Liver (tissue), 9 donors: ENCODE results near the gene FADS1. TPM values are rescaled to one million over a fixed set of nuclear protein-coding genes. Genes with fewer than 3 reads are reported as not detected.

Source experiments
- DNase-seq: peaks from one replicate; pipeline ENCODE4 v3.0.0-alpha.2; 2017; ENCODE audit warnings: low spot score
- H3K27ac ChIP-seq, 2 donors: one replicate each; pipeline ENCODE4 v1.7.0; 2013; ENCODE audit warnings: inconsistent platforms in 2 of 2, low read length in 2 of 2, control low read depth in 1 of 2, low read depth in 1 of 2, mild to moderate bottlenecking in 1 of 2
- H3K27me3 ChIP-seq, 4 donors: one replicate each; pipeline versions ENCODE4 v1.6.1 to v1.7.0; 2013; ENCODE audit warnings: low read length in 3 of 4, inconsistent platforms in 1 of 4, mild to moderate bottlenecking in 1 of 4, moderate library complexity in 1 of 4; ENCODE audit not compliant: control insufficient read depth in 4 of 4, insufficient read depth in 4 of 4
- H3K36me3 ChIP-seq, 4 donors: one replicate each; pipeline versions ENCODE4 v1.6.1 to v1.7.0; 2013; ENCODE audit warnings: low read length in 3 of 4, mild to moderate bottlenecking in 3 of 4, low read depth in 1 of 4, moderate library complexity in 1 of 4; ENCODE audit not compliant: control insufficient read depth in 4 of 4, insufficient read depth in 3 of 4
- H3K4me1 ChIP-seq, 4 donors: one replicate each; pipeline versions ENCODE4 v1.6.1 to v1.7.0; 2013; ENCODE audit warnings: low read length in 3 of 4, mild to moderate bottlenecking in 3 of 4, moderate library complexity in 1 of 4; ENCODE audit not compliant: control insufficient read depth in 4 of 4, insufficient read depth in 4 of 4
- H3K4me3 ChIP-seq, 3 donors: one replicate each; pipeline versions ENCODE4 v1.6.1 to v1.7.0; 2013; ENCODE audit warnings: low read length in 3 of 3, control low read depth in 1 of 3, low read depth in 1 of 3, mild to moderate bottlenecking in 1 of 3
- H3K9ac ChIP-seq, 2 donors: one replicate each; pipeline ENCODE4 v1.7.0; 2013; ENCODE audit warnings: low read length in 2 of 2, mild to moderate bottlenecking in 2 of 2, moderate library complexity in 2 of 2, control low read depth in 1 of 2, low read depth in 1 of 2
- H3K9me3 ChIP-seq, 4 donors: one replicate each; pipeline versions ENCODE4 v1.6.1 to v1.7.0; 2013; ENCODE audit warnings: low read length in 3 of 4; ENCODE audit not compliant: control insufficient read depth in 4 of 4
- EGR1 ChIP-seq, 2 donors: IDR thresholded peaks; 2 replicates each; pipeline ENCODE4 v1.6.1; 2016 to 2018; ENCODE audit warnings: antibody characterized with exemption in 2 of 2, low read depth in 2 of 2
- FOXA1 ChIP-seq: IDR thresholded peaks from 2 replicates; pipeline ENCODE4 v1.6.1; 2016; ENCODE audit warnings: antibody characterized with exemption
- FOXA2 ChIP-seq: IDR thresholded peaks from 2 replicates; pipeline ENCODE4 v1.6.1; 2016; ENCODE audit warnings: antibody characterized with exemption
- GABPA ChIP-seq, 2 donors: IDR thresholded peaks in 1 of 2; conservative IDR thresholded peaks in 1 of 2; 2 replicates each; pipeline ENCODE4 v1.6.1; 2016; ENCODE audit warnings: antibody characterized with exemption in 2 of 2, mild to moderate bottlenecking in 1 of 2, moderate library complexity in 1 of 2
- HNF4G ChIP-seq: IDR thresholded peaks from 2 replicates; pipeline ENCODE4 v1.6.1; 2016; ENCODE audit warnings: antibody characterized with exemption
- NR2F2 ChIP-seq: IDR thresholded peaks from 2 replicates; pipeline ENCODE4 v1.6.1; 2016; ENCODE audit warnings: antibody characterized with exemption
- RXRA ChIP-seq, 2 donors: IDR thresholded peaks; 2 replicates each; pipeline ENCODE4 v1.6.1; 2017 to 2018; ENCODE audit warnings: antibody characterized with exemption in 2 of 2, mild to moderate bottlenecking in 1 of 2
- TAF1 ChIP-seq: conservative IDR thresholded peaks from 2 replicates; pipeline ENCODE4 v1.6.1; 2016; ENCODE audit warnings: antibody characterized with exemption, mild to moderate bottlenecking
- YY1 ChIP-seq: IDR thresholded peaks from 2 replicates; pipeline ENCODE4 v1.6.1; 2016; ENCODE audit warnings: antibody characterized with exemption, mild to moderate bottlenecking
- WGBS: extraction: QIAGEN DNeasy Blood & Tissue Kit; methylation state at CpG from one replicate; pipeline ENCODE4 v1.1.7; 2013; 5-methylcytosine and 5-hydroxymethylcytosine counted together
- polyA plus RNA-seq, 2 donors: library from polyadenylated mRNA; stranded (reverse) in 1 of 2; unstranded in 1 of 2; fragments of 200-250 nt in 1 of 2; fragments of >200 nt in 1 of 2; fragmentation: Nextera tagmentation in 1 of 2; extraction: Ambion mirVana in 1 of 2; gene quantifications; one replicate each; pipeline versions ENCODE4 v1.2.1 to v1.2.3, GENCODE V29; 2013 to 2015
- total RNA-seq, 2 donors: library from RNA; depleted of rRNA; stranded (reverse); fragments of >200 nt; gene quantifications; one replicate each; pipeline ENCODE4 v1.2.3, GENCODE V29; 2014
- TF ChIP-seq, protein P1 (sequence below): IDR thresholded peaks from 2 replicates; pipeline ENCODE4 v1.6.1; 2016; ENCODE audit warnings: antibody characterized with exemption, mild to moderate bottlenecking
- TF ChIP-seq, protein P2 (sequence below): IDR thresholded peaks from 2 replicates; pipeline ENCODE4 v1.6.1; 2016; ENCODE audit warnings: antibody characterized with exemption
- TF ChIP-seq, protein P3 (sequence below): IDR thresholded peaks from 2 replicates; pipeline ENCODE4 v1.6.1; 2016; ENCODE audit warnings: antibody characterized with exemption
- TF ChIP-seq, protein P4 (sequence below): IDR thresholded peaks from 2 replicates; pipeline ENCODE4 v1.6.1; 2016; ENCODE audit warnings: antibody characterized with exemption
- donor health status: healthy.
- donor health status: healthy.
- donor health status: healthy.
- donor health status: healthy.
- donor health status: healthy.

Gene FADS1
- total and polyA plus RNA-seq, 4 donors = 16.8 to 137 (median 58.7) TPM

DNA sequence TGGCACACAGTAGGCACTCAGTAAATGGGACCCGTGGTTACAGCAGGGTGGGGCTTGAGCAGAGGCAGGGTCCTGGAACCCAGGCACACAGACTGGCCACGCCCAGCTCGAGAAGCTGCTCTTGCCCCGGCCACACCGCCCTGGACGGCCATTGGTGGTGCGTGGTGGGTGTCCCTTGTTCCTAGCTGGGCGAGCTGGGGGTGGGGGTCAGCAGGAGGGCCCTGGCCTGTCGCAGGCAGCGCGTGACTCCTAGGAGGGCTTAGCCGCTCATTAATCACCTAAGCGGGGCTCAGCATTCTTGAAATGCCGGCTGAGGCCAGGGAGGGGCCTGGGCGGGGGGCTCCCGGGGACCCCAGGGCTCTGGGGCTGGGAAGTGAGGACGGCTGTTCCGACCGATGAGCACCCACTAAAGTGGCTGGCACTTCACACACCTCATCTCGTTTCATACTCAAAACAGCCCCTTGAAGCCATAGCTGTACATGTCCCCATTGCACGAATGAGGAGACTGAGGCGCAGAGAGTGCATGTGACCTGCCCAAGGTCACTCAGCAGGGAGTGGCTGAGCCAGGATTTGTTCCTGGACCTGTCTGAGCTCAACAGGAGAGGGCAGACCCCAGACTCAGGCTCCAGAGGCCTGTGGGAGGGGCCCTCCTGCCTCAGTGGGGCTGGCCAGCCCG is 52.7 kb downstream of the FADS1 start:
- Histone ChIP-seq H3K36me3 (no peaks in the 10 kb centered on the region), H3K4me3 (no peak overlapping the region), H3K27me3 (no peaks in the 10 kb centered on the region), H3K9me3 (no peaks in the 10 kb centered on the region), H3K27ac (peak overlapping the region; percentile 50 to 98), H3K4me1 (peaks cover 18 to 43% (median 30%) of the 10 kb centered on the region in 4 donors), H3K9ac (no peak overlapping the region)
- DNase-seq = no peak
- TF ChIP-seq YY1 (no peak), RXRA (IDR thresholded peaks at IDR 0.05) (no peak), EGR1 (IDR thresholded peaks at IDR 0.05; ENCODE audit: low read depth in 2 of 2) (no peak), GABPA (IDR thresholded peaks at IDR 0.05 in 1 of 2, conservative IDR thresholded peaks at IDR 0.05 in 1 of 2) (no peak), HNF4G (no peak), FOXA1 (no peak), NR2F2 (no peak), FOXA2 (no peak)
- TF ChIP-seq, protein P1, sequence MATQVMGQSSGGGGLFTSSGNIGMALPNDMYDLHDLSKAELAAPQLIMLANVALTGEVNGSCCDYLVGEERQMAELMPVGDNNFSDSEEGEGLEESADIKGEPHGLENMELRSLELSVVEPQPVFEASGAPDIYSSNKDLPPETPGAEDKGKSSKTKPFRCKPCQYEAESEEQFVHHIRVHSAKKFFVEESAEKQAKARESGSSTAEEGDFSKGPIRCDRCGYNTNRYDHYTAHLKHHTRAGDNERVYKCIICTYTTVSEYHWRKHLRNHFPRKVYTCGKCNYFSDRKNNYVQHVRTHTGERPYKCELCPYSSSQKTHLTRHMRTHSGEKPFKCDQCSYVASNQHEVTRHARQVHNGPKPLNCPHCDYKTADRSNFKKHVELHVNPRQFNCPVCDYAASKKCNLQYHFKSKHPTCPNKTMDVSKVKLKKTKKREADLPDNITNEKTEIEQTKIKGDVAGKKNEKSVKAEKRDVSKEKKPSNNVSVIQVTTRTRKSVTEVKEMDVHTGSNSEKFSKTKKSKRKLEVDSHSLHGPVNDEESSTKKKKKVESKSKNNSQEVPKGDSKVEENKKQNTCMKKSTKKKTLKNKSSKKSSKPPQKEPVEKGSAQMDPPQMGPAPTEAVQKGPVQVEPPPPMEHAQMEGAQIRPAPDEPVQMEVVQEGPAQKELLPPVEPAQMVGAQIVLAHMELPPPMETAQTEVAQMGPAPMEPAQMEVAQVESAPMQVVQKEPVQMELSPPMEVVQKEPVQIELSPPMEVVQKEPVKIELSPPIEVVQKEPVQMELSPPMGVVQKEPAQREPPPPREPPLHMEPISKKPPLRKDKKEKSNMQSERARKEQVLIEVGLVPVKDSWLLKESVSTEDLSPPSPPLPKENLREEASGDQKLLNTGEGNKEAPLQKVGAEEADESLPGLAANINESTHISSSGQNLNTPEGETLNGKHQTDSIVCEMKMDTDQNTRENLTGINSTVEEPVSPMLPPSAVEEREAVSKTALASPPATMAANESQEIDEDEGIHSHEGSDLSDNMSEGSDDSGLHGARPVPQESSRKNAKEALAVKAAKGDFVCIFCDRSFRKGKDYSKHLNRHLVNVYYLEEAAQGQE = no peak
- TF ChIP-seq, protein P2, sequence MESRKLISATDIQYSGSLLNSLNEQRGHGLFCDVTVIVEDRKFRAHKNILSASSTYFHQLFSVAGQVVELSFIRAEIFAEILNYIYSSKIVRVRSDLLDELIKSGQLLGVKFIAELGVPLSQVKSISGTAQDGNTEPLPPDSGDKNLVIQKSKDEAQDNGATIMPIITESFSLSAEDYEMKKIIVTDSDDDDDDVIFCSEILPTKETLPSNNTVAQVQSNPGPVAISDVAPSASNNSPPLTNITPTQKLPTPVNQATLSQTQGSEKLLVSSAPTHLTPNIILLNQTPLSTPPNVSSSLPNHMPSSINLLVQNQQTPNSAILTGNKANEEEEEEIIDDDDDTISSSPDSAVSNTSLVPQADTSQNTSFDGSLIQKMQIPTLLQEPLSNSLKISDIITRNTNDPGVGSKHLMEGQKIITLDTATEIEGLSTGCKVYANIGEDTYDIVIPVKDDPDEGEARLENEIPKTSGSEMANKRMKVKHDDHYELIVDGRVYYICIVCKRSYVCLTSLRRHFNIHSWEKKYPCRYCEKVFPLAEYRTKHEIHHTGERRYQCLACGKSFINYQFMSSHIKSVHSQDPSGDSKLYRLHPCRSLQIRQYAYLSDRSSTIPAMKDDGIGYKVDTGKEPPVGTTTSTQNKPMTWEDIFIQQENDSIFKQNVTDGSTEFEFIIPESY = no peak
- TF ChIP-seq, protein P3, sequence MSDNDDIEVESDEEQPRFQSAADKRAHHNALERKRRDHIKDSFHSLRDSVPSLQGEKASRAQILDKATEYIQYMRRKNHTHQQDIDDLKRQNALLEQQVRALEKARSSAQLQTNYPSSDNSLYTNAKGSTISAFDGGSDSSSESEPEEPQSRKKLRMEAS = no peak
- TF ChIP-seq, protein P4, sequence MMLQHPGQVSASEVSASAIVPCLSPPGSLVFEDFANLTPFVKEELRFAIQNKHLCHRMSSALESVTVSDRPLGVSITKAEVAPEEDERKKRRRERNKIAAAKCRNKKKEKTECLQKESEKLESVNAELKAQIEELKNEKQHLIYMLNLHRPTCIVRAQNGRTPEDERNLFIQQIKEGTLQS = no peak
- 90% methylated on average over 23 of the region's 23 CpGs for WGBS

DNA sequence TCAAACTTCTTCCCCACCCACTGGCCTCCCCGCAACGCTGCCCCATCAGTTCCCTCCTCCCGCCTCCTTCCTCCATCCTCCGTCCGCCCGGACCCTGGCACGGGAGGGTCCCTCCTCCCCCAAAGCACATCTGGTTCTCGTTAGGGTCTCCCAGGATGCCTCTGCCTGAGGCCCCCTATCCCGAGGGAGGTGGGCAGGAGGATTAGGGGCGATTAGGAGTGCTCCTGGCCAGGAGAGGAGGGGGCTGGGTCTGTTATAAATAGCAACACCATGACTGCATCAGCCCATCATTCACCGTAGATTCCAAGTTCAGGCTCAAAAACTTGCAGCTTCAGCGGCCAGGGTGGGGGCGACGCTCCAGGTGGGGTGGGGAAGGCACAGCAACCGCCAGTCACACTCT is 54.0 kb downstream of the FADS1 start:
- no peak for DNase-seq

More for the DNA sequence above, 54.0 kb downstream of the FADS1 start:
- peaks cover 10 to 35% (median 25%) of the 10 kb centered on the region in 4 donors for H3K4me1 ChIP-seq
- H3K9me3 ChIP-seq = no peaks in the 10 kb centered on the region
- H3K36me3 ChIP-seq = no peaks in the 10 kb centered on the region
- TF ChIP-seq NR2F2 = no peak
- TF ChIP-seq YY1 = no peak
- TF ChIP-seq RXRA (IDR thresholded peaks at IDR 0.05) = no peak
- no peak for TF ChIP-seq TAF1
- no peaks in the 10 kb centered on the region for H3K27me3 ChIP-seq
- no peak overlapping the region for H3K27ac ChIP-seq
- 81% methylated on average over 15 of the region's 15 CpGs for WGBS
- no peak overlapping the region for H3K9ac ChIP-seq
- H3K4me3 ChIP-seq = no peak overlapping the region
